Activated naive CD4-positive, alpha-beta T cell treated with anti-CD3 and anti-CD28 coated beads for 36 hours (primary cell): ENCODE data around the gene GGA2. TPM values are rescaled to one million over a fixed set of nuclear protein-coding genes. Genes with fewer than 3 reads are reported as not detected.
A peak's percentile ranks its signal among the peaks of the same experiment; 100 is the strongest.
"Not testable (repeated sequence)": the region's sequence is repeated elsewhere in the genome, so short reads cannot be mapped to it uniquely, and the experiment has no call there.

Experiments used
- CTCF ChIA-PET: fragments of 350-600 bp; sonication (Branson Sonifier 250); formaldehyde crosslinking; loops from one replicate; lab custom pipeline; 2021; ENCODE audit warnings: antibody characterized with exemption; lab: Charles Lee
- DNase-seq: peaks from one replicate; pipeline ENCODE4 v3.0.0-alpha.2; 2020
- H3K27ac Mint-ChIP-seq: one replicate; pipeline ENCODE4 v1.8.0; 2021; ENCODE audit warnings: mild to moderate bottlenecking, mixed read lengths
- H3K27me3 Mint-ChIP-seq: one replicate; pipeline ENCODE4 v1.8.0; 2021; ENCODE audit warnings: low read depth, mixed read lengths
- H3K36me3 Mint-ChIP-seq: one replicate; pipeline ENCODE4 v1.8.0; 2021; ENCODE audit warnings: low read depth, mixed read lengths
- H3K4me1 Mint-ChIP-seq: one replicate; pipeline ENCODE4 v1.8.0; 2021; ENCODE audit warnings: low read depth, mixed read lengths
- H3K4me3 Mint-ChIP-seq: one replicate; pipeline ENCODE4 v1.8.0; 2021; ENCODE audit warnings: mild to moderate bottlenecking, moderate library complexity, mixed read lengths
- H3K9me3 Mint-ChIP-seq: one replicate; pipeline ENCODE4 v1.8.0; 2021; ENCODE audit warnings: mixed read lengths
- intact Hi-C: fragments of 100-400 bp; cut with micrococcal nuclease; formaldehyde crosslinking; loops from one replicate; pipeline ENCODE4 v1.15.1; 2023
- total RNA-seq, 2 experiments: library from RNA; stranded (reverse); gene quantifications; one replicate each; pipeline ENCODE4 v1.2.3, GENCODE V29; 2021

GGA2 gene
- total RNA-seq, 2 experiments from 2014 or later: 53.0 to 62.7 TPM

- Mint-ChIP-seq H3K4me3 (no peak overlapping the region), H3K4me1 (peaks cover 33% of the 10 kb centered on the region), H3K36me3 (peaks cover 6% of the 10 kb centered on the region), H3K27ac (no peak overlapping the region), H3K27me3 (no peaks in the 10 kb centered on the region), H3K9me3 (no peaks in the 10 kb centered on the region)
- CTCF ChIA-PET: no interaction called here
- intact Hi-C loops: no loop called here
- no peak for DNase-seq
These were observed 11.4 kb downstream of the GGA2 start for GRCh38 chr16:23498863-23499262.

- peaks cover 25% of the 10 kb centered on the region for H3K4me1 Mint-ChIP-seq
- CTCF ChIA-PET: interaction anchor here (0.6 kb wide), 1 partner anchor 314 kb away, joined by 3 read pairs; no protein-coding TSS in a partner anchor
- no peak overlapping the region for H3K27ac Mint-ChIP-seq
These were observed 12.8 kb downstream of the GGA2 start for GRCh38 chr16:23497543-23497868.

GRCh38 chr16:23496821-23497542, 13.3 kb downstream of the GGA2 start:
- no peak overlapping the region for H3K4me3 Mint-ChIP-seq
- no peaks in the 10 kb centered on the region for H3K27me3 Mint-ChIP-seq
- no peak overlapping the region for H3K27ac Mint-ChIP-seq
- intact Hi-C loops: no loop called here
- H3K9me3 Mint-ChIP-seq: no peaks in the 10 kb centered on the region
- H3K4me1 Mint-ChIP-seq: peaks cover 19% of the 10 kb centered on the region
- no peak for DNase-seq
- CTCF ChIA-PET: interaction anchor here (0.6 kb wide), 1 partner anchor 314 kb away, joined by 3 read pairs; no protein-coding TSS in a partner anchor
- H3K36me3 Mint-ChIP-seq: peaks cover 11% of the 10 kb centered on the region

More at GRCh38 chr16:23497543-23497868, 12.8 kb downstream of the GGA2 start:
- Mint-ChIP-seq H3K4me3 (no peak overlapping the region), H3K27me3 (no peaks in the 10 kb centered on the region), H3K36me3 (peaks cover 11% of the 10 kb centered on the region), H3K9me3 (no peaks in the 10 kb centered on the region)
- no peak for DNase-seq
- intact Hi-C loops: no loop called here

- CTCF ChIA-PET: no interaction called here
- Mint-ChIP-seq H3K4me3 (no peak overlapping the region), H3K27ac (no peak overlapping the region), H3K4me1 (peaks cover 17% of the 10 kb centered on the region), H3K36me3 (peaks cover 16% of the 10 kb centered on the region), H3K27me3 (no peaks in the 10 kb centered on the region), H3K9me3 (no peaks in the 10 kb centered on the region)
- DNase-seq: no peak
- intact Hi-C loops: no loop called here
These were observed 14.6 kb downstream of the GGA2 start for GRCh38 chr16:23495671-23496070.

GRCh38 chr16:23494188-23494587, 16.1 kb downstream of the GGA2 start:
- DNase-seq: no peak
- H3K9me3 Mint-ChIP-seq: no peaks in the 10 kb centered on the region
- CTCF ChIA-PET: no interaction called here
- H3K4me3 Mint-ChIP-seq: no peak overlapping the region
- intact Hi-C loops: no loop called here
- peaks cover 11% of the 10 kb centered on the region for H3K4me1 Mint-ChIP-seq
- H3K27me3 Mint-ChIP-seq: no peaks in the 10 kb centered on the region
- H3K27ac Mint-ChIP-seq: no peak overlapping the region
- H3K36me3 Mint-ChIP-seq: peaks cover 20% of the 10 kb centered on the region

GRCh38 chr16:23491490-23492391, 18.6 kb downstream of the GGA2 start:
- H3K36me3 Mint-ChIP-seq: peaks cover 19% of the 10 kb centered on the region
- no peak for DNase-seq
- intact Hi-C loops: no loop called here
- CTCF ChIA-PET: interaction anchor here (0.7 kb wide), 1 partner anchor 239 kb away, joined by 4 read pairs; no protein-coding TSS in a partner anchor
- no peak overlapping the region for H3K4me3 Mint-ChIP-seq
- no peaks in the 10 kb centered on the region for H3K27me3 Mint-ChIP-seq
- H3K4me1 Mint-ChIP-seq: no peaks in the 10 kb centered on the region
- no peak overlapping the region for H3K27ac Mint-ChIP-seq
- H3K9me3 Mint-ChIP-seq: no peaks in the 10 kb centered on the region

GRCh38 chr16:23486480-23486879, 23.8 kb downstream of the GGA2 start:
- H3K4me1 Mint-ChIP-seq: no peaks in the 10 kb centered on the region
- H3K9me3 Mint-ChIP-seq: no peaks in the 10 kb centered on the region
- intact Hi-C loops: no loop called here
- no peaks in the 10 kb centered on the region for H3K27me3 Mint-ChIP-seq
- peaks cover 34% of the 10 kb centered on the region for H3K36me3 Mint-ChIP-seq
- no peak for DNase-seq
- H3K4me3 Mint-ChIP-seq: no peak overlapping the region
- CTCF ChIA-PET: no interaction called here
- no peak overlapping the region for H3K27ac Mint-ChIP-seq

GRCh38 chr16:23485841-23486240, 24.5 kb downstream of the GGA2 start:
- Mint-ChIP-seq H3K9me3 (no peaks in the 10 kb centered on the region), H3K4me3 (no peak overlapping the region), H3K4me1 (no peaks in the 10 kb centered on the region), H3K36me3 (peaks cover 31% of the 10 kb centered on the region), H3K27ac (no peak overlapping the region), H3K27me3 (no peaks in the 10 kb centered on the region)
- DNase-seq: no peak
- intact Hi-C loops: no loop called here
- CTCF ChIA-PET: no interaction called here

GRCh38 chr16:23485257-23485614, 25.1 kb downstream of the GGA2 start:
- no peak for DNase-seq
- peaks cover 31% of the 10 kb centered on the region for H3K36me3 Mint-ChIP-seq
- CTCF ChIA-PET: no interaction called here
- H3K4me3 Mint-ChIP-seq: no peak overlapping the region
- no peaks in the 10 kb centered on the region for H3K9me3 Mint-ChIP-seq
- H3K27ac Mint-ChIP-seq: no peak overlapping the region
- no peaks in the 10 kb centered on the region for H3K27me3 Mint-ChIP-seq
- H3K4me1 Mint-ChIP-seq: no peaks in the 10 kb centered on the region
- intact Hi-C loops: no loop called here

- no peak overlapping the region for H3K4me3 Mint-ChIP-seq
- peak overlapping the region; percentile 59 for H3K27ac Mint-ChIP-seq
- CTCF ChIA-PET: no interaction called here
- no peaks in the 10 kb centered on the region for H3K27me3 Mint-ChIP-seq
- intact Hi-C loops: no loop called here
- peaks cover 37% of the 10 kb centered on the region for H3K36me3 Mint-ChIP-seq
- H3K9me3 Mint-ChIP-seq: no peaks in the 10 kb centered on the region
- DNase-seq: no peak
- H3K4me1 Mint-ChIP-seq: no peaks in the 10 kb centered on the region
These were observed 25.6 kb downstream of the GGA2 start for GRCh38 chr16:23484510-23485256.

- H3K4me1 Mint-ChIP-seq, CTCF ChIA-PET, H3K27me3 Mint-ChIP-seq, intact Hi-C loops, H3K27ac Mint-ChIP-seq, DNase-seq, H3K9me3 Mint-ChIP-seq, H3K4me3 Mint-ChIP-seq: not testable (repeated sequence)
- H3K36me3 Mint-ChIP-seq: peaks cover 45% of the 10 kb centered on the region
These were observed 26.8 kb downstream of the GGA2 start for GRCh38 chr16:23483492-23483891.

GRCh38 chr16:23482778-23483177, 27.5 kb downstream of the GGA2 start:
- intact Hi-C loops: no loop called here
- CTCF ChIA-PET: interaction anchor here (1.4 kb wide), 1 partner anchor 48 kb away, joined by 3 read pairs; no protein-coding TSS in a partner anchor
- H3K4me3 Mint-ChIP-seq: no peak overlapping the region
- H3K9me3 Mint-ChIP-seq: no peaks in the 10 kb centered on the region
- H3K4me1 Mint-ChIP-seq: no peaks in the 10 kb centered on the region
- H3K36me3 Mint-ChIP-seq: peaks cover 48% of the 10 kb centered on the region
- no peaks in the 10 kb centered on the region for H3K27me3 Mint-ChIP-seq
- H3K27ac Mint-ChIP-seq: no peak overlapping the region
- no peak for DNase-seq
